GM21360 (cell line): ENCODE data around the gene SEMA5B.

Experiments used
- ATAC-seq: cut with Tn5 transposase; IDR thresholded peaks from one replicate; pipeline ENCODE4 v1.9.1; 2021; ENCODE audit warnings: mild to moderate bottlenecking, moderate library complexity; ENCODE audit not compliant: unreplicated experiment

SEMA5B gene

DNA sequence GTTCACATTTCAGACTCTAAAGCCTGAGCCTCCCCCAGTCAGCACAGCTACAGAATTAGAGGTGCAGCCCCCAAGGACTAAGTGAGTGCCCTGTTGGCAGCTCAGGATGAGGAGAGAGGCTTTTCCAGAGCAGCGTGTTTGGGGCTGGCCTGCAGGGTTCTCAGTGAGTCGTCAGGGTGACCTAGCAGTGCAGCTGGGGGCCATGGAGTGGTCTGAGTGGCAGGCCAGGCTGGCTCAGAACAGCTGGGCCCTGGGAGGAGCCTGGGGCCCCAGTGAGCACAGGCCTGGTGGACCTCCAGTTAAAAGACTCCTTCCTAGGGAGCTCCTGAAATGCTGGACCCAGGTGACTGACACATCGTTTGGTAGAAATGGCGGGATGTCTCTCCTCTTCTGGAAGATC, 124.4 kb downstream of the SEMA5B start:
- ATAC-seq, result no peak

DNA sequence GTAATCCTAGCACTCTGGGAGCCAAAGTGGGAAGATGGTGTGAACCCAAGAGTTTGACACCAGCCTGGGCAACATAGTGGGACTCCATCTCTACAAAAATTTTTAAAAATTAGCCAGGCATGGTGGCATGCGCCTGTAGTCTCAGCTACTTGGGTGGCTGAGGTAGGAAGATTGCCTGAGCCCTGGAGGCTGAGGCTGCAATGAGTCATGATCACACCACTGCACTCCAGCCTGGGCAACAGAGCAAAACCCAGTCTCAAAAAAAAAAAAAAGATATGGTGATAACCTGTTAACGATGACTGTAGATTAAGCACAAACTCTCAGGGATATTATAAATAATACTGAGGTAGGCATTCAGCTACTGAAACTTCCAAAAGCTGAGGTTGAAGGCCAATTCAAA, 125.2 kb downstream of the SEMA5B start:
- no peak for ATAC-seq

DNA sequence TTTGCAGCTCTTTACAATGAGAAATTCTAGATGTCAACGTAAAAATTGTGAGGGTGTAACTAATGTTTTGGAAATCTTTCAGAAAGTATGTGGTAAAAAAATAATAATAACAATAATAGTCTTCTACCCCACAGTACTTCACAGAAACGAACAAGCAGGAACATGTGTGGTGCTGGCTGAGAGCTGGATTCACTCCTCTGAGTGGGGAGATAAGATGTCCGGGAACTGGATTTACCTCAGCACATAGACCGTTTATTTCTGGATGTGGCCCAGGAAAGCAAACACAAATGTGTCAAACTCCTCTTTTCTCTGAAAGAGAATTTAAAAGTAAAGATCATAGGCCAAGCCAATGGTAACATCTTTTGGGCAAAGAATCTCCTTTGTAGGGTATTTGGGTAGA, 129.3 kb downstream of the SEMA5B start:
- no peak for ATAC-seq

DNA sequence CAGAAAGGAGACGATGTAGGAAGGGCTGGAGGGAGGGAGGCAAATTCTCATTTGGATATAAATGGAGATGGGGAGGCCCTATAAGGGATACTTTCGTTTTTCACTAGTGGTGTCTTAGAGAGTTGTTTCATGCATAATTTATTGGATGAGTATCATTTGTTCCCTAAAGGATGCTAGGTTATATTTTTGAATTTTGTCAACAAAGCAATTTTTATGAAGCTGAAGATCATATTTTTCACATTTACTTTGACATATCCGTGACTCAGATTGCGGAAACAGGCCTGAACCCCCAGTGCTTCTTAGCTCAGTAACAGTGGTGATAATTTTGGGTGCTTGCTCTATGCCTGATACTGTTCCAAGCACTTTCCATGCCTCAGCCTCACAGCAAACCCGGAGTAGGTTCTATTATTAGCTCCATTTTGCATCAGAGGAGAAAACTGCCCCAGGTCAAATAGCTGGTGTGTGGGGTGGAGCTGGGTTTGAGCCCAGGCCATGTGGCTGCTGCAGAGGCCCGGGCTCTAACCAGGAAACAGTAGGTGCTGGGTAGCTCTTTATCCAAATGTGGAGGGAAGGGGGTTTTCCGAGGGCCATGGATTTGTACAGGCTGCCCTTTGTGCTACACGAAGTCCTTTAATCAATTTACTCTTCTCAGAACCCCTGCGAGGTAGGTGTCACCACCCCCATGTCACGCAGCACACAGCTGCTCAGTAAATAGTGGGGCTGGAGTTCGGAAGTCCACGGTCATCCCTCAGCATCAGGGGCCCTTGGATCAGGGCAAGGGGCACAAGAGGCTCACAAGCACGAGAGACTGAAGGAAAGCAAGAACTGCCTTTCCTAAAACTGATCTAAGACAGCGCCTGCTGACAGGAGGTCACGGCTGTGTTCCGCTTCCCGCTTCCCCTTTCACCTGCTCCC, 133.6 kb downstream of the SEMA5B start:
- no peak for ATAC-seq

DNA sequence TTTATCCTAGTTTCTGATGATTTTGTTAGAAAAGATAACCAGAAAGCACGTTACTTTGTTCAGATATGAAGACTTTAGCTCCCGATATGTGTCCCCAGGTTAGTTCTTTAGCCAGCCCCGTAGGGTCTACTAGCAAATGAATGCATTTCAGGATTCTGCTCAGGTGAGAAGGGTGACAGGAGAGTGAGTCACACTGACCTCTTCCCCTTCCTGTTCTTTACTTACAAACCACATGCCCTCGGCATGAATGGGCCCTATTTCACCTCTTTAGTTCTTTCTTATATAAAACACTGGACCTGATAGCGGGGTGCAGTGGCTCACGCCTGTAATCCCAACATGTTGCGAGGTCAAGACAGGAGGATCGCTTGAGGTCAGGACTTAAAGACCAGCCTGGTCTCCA, 134.3 kb downstream of the SEMA5B start:
- no peak for ATAC-seq

DNA sequence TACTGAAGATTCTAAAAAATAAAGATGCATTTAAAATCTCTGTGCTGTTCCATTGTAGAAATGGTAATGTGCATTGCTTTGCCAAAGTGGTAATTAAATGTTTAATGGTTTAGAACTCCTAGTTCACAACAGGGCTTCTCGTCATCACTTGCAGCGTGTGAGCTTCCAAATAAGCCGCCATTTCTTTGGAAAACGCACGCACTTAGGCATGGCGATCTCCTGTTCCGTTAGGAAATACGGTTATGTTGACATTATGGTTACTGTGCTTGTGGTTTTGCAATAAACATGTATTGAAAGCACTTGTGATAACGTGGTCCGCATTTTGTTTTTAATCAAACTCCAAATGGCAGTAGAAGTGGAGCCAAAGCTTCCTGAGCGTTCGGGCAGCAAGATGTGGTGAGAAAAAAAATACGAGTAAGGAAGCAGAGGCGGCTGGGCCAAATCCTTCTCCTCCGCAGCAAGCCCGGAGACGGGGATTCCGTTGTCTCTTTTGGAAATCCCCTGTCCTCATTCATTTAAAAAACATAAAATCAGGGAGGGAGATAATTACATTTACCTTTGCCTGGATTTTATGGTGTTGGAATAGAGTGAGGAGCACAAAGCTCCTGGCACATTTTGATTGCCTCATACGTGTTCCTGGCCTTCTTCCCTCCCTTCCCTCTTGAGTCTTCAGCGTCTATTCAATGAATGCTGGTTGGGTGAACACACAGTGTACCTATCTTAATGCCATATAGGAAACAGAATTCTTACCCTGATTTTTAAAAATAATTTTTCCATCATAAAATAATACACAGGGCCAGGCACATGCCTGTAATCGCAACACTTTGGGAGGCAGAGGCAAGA, 135.2 kb downstream of the SEMA5B start:
- no peak for ATAC-seq

DNA sequence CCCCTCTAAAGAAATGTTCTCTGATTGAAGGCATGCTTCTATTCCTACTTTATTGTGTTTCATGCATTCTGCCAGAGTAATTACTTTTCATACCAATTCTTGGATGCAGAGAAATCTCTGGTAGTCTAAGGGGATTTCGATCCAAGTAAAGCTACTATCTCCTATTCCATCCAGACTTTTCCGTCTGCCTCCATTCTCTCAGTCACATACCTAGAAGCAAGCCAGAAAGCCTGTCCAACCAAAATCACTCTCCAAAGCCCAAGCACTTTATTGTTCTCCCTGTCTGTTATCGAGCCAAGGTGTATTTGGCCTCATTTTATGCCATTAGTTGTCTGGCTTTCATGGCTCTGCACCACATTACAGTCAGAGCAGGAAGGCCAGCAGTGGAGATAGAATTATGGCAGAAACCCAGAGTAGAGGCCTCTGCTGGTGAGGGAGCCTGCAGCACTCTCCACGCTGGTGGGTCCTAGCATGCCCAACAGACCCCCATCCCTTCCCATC, 136.8 kb downstream of the SEMA5B start:
- ATAC-seq, result no peak

DNA sequence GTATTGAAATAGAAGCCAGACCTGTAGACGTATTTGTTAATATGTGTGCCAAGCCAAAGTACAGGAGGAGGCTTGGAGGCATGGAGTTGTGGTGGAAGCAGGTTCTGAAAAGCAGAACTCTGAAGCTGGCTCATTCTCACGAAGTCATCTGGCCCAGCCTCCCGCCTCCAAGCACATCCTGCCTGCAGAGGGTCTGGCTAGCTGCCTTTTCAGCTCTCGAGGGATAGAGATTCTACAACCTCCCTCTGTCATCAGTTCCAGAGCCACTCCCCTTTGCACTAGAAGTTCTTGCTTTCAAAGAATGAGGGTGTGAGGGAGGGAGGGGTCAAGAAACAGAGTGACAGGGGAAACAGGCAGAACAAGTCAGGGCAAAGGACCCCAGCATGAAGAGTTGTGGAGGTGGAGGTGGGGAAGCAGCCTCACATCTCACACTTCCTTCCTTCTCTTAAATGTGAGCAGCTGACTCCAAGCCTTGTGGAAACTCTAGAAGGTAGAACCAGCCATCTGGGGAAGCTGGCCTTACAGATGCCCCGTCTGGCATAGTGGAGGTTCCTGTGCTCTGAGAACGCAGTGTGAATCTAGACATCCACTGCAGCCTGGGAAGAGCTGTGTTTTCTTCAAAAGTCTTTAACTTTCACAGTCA, 137.4 kb downstream of the SEMA5B start:
- no peak for ATAC-seq

DNA sequence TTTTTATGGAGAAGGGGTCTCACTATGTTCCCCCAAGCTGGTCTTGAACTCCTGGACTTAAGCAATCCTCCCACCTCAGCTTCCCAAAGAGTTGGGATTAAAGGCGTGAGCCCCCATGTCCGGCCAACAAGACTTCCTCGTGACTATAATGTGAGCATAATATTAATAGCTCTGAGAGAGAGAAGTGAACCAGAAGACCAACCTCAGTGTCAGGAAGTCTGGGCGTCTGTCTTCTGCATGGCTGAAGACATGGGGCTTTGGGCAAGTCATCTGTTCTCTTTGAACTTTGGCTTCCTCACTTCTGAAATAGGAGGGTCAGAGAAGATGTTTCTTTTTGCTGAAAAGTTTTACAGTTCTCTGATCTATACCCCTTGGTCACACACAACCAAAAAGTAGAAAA, 140.6 kb downstream of the SEMA5B start:
- ATAC-seq, result no peak

DNA sequence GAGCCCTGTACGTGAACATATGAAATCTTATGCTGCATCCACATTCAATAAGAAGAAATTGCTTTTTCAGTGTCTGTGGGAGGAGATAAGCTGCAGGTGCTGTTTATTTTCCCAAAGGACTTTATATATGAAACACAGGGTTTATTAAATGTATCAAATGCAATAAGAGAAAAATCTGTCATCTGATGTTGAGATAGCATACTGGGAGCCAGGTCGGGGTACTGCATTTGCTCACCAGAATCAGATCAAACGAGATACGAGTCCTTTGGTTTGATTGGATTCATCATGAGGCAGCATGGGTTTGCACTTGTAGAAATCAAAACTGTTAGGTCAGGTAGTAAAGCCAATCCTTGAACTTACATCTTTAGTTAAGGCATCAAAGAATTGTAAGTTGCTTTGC, 141.3 kb downstream of the SEMA5B start:
- ATAC-seq, result no peak

DNA sequence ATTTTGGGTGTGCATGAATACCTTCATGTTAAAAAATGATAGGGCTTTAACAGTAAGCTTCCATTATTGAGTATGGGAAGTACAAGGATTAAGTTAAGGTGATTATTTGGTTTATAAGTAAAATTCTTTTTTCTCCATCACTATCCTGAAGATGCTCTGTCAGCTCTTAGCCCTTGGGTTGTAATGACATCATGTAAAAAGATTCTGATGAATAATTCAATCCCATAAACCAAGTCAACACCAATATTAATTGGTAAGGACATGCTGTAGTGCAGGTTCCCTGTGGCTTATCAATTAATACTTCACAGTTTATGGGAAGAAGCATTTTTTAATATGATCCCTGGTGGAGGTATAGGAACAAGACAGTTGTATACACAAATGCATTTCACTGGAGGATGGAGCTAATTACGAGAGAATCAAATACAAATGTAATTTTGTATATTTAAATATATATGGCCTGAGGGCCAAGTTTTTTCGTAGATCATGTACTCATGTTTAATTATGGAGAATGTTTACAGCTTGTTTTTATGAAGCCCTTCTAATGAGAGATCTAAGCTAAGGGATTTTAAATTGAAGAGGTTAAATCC, 145.1 kb downstream of the SEMA5B start:
- ATAC-seq, result no peak

DNA sequence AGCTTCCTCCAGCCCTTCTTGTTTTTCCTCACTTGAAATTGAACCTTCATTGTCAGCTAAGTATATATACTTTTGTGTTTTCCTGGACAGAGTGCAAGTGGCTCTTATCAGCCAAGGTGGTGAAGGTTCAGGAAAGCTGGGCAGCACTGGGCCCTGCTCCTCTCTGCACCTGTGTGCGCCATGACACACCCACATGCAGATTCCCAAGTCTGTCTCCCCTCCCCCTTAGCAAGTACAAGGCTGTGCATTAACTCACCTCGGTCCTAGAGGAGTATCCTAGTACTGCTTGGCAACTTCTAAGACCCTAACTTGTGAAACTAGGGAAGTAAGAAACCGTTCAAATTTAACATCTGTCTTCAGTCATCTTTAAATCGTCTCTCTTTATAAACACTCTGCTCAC, 146.9 kb downstream of the SEMA5B start:
- no peak for ATAC-seq

DNA sequence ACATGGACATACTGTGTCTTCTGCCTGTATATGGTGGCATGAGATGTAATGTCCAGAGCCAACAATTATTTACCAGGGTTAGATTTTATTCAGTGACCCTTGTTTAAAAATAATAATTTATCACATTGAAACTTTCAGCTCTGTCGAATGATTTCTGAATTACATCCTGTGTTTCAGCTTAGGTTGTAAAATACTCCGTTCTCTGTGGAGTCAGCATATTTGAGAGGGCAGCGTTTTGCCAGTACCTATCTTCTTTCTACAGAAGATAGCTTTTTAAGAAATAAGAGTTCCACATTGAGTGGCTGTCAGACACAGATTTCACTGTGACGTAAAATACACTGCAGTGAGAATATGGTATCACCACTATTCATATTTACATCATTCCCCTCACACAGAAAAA, 147.4 kb downstream of the SEMA5B start:
- ATAC-seq, result no peak

DNA sequence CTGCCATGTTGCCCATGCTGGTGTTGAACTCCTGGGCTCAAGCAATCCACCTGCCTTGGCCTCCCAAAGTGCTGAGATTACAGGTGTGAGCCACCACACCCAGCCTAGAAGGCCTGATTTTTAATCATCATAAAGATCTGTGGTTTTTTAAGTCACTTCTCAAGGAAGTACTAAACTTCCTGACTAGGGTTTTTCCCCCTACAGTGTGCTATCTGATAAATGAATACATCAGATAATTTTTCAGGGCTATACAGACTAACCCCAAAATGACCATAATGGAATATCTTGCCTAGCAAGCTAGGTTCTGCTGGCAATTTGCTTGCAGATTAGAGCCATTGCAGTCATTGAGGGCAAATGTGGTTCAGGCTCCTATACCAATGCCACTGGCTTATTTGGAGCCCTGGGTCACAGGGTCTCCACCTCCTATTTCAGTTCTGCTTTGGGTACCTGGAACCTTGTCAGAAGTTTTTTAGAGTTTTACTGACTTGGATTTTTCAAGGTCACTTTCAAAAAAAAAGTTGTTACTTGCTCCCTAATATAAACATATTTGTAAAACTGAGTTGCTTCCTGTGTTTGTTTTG, 151.9 kb downstream of the SEMA5B start:
- no peak for ATAC-seq

DNA sequence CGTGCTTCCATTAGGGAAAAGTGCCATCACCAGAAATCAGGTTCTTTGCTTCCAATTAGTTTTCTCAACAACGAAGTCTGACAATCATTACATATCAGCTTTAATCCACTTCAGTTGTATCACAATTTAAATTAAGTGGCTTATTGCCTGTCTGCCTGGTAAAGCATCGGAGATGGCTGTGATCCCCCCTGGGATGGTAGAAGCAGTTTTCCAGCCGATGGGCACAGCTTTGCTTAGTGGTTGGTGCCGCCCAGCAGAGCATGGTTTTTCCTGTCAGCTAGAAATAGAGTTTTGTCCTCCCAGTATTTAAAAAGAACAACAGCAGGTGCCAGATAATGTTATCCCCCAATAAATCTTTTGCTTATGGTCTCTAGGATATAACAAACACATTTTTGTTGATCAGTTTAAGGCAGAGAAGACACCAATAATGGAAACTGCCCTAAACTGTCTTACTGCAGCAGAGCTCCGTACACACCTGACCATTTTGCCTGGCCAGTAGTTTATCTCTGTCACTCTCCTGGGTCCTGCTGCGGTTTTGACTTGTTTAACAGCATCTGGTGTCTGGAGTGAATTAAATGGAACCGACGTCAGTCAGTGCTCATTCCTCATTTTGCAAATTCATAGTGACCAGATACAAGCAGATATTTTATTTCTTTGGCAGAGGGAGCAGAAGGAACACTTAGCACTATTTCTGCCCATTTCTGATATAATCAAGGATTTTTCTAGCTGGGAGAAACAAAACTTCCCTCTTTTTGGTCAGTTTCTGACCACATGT, 153.6 kb downstream of the SEMA5B start:
- ATAC-seq, result no peak

DNA sequence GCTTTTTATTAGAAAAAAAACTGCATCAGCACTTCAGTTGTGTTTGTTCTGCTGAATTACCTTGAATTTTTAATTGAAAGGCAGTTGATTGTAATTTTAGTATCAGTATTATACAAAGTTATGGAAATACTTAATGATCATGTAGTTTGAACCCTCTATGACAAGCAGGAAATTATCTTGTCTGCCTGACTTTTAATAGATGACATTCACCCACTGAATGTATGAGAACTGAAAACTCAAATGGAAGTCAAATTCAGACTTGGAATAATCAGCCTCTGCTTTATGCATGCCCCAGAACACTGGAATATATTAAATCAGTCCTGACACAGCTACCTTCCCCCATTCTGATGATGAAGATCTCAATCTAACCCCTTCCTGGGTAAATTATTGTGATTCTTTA, 159.2 kb downstream of the SEMA5B start:
- ATAC-seq, result no peak

DNA sequence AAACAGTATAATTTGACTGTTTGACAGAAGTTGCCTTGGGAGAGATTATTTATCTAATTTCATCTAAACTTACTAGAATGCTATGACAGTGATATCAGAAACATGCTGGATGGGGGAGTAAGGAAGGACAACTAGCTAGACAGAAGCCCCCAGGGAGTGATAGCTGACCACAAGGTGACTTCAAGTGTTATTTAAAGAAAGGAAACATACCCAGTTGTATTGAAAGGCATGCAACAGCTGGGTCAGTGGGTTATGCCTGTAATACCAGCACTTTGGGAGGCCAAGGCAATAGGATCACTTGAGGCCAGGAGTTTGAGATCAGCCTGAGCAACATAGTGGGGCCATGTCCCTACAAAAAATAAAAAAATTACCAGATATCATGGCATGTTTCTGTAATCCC, 163.1 kb downstream of the SEMA5B start:
- no peak for ATAC-seq

DNA sequence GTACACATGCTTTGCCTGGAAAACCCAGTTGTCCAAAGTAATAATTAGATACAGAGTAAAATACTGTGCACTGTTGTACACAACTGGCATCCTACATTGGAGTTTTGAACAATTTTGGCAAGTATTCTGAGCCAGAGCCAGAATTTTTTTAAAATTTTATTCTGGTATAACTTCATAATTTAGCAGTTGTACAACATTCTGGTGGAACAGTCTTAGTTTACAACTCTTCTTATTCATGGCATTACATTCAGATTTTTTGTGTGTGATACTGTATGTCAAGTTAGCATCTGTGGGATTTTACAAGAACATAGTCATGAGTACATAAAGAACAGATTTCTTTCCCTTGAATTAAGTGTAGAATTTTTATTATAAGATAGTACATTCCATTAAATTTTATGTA, 165.2 kb downstream of the SEMA5B start:
- no peak for ATAC-seq
